Measurements from ENCODE around the gene DENND1A. TPM values are rescaled to one million over a fixed set of nuclear protein-coding genes. Genes with fewer than 3 reads are reported as not detected.

The DENND1A gene
- total and polyA plus RNA-seq, 12 donors: 7.3 to 36.7 (median 19.6) TPM

GRCh38 chr9:123622711-123623241 lies 307.1 kb downstream of the DENND1A start:
- peak in 1 of 7 donors; percentile 17 for DNase-seq
- intact Hi-C loops (cut with DNase I): no loop called here

GRCh38 chr9:123620239-123620638 lies 309.7 kb downstream of the DENND1A start:
- H3K27me3 ChIP-seq: no peaks in the 10 kb centered on the region
- intact Hi-C loops (cut with DNase I): no loop called here

More at GRCh38 chr9:123622711-123623241, 307.1 kb downstream of the DENND1A start:
- Histone ChIP-seq H3K27ac (no peak overlapping the region), H3K4me3 (no peak overlapping the region), H3K9me3 (replicated peaks in 1 of 3) (no peaks in the 10 kb centered on the region), H3K4me1 (replicated peaks in 1 of 2) (peaks cover 0 to 6% of the 10 kb centered on the region in 2 donors), H3K27me3 (no peaks in the 10 kb centered on the region), H3K36me3 (replicated peaks in 1 of 2) (no peaks in the 10 kb centered on the region)
- WGBS, 4 donors: 50 to 55% (median 53%) methylated on average over 2 of the region's 2 CpGs
- TF ChIP-seq CTCF (IDR thresholded peaks at IDR 0.05) (no peak), POLR2A (IDR thresholded peaks at IDR 0.05) (no peak)

GRCh38 chr9:123617952-123618678 lies 311.8 kb downstream of the DENND1A start:
- peaks cover 0 to 6% of the 10 kb centered on the region in 2 donors for H3K4me1 ChIP-seq (replicated peaks in 1 of 2)
- no peaks in the 10 kb centered on the region for H3K9me3 ChIP-seq (replicated peaks in 1 of 3)
- no peak for DNase-seq
- no peaks in the 10 kb centered on the region for H3K36me3 ChIP-seq (replicated peaks in 1 of 2)
- TF ChIP-seq POLR2A (IDR thresholded peaks at IDR 0.05) (no peak), CTCF (IDR thresholded peaks at IDR 0.05) (no peak)
- WGBS, 4 donors: 81 to 88% (median 83%) methylated on average over 11 of the region's 11 CpGs
- no peak overlapping the region for H3K27ac ChIP-seq
- intact Hi-C loops (cut with DNase I): no loop called here
- no peaks in the 10 kb centered on the region for H3K27me3 ChIP-seq
- H3K4me3 ChIP-seq: no peak overlapping the region

More at GRCh38 chr9:123620239-123620638, 309.7 kb downstream of the DENND1A start:
- TF ChIP-seq CTCF (IDR thresholded peaks at IDR 0.05): no peak
- TF ChIP-seq POLR2A (IDR thresholded peaks at IDR 0.05): no peak
- Histone ChIP-seq H3K27ac (no peak overlapping the region), H3K36me3 (replicated peaks in 1 of 2) (no peaks in the 10 kb centered on the region), H3K4me1 (replicated peaks in 1 of 2) (peaks cover 0 to 6% of the 10 kb centered on the region in 2 donors), H3K4me3 (no peak overlapping the region), H3K9me3 (replicated peaks in 1 of 3) (no peaks in the 10 kb centered on the region)
- no peak for DNase-seq

GRCh38 chr9:123617286-123617685 lies 312.6 kb downstream of the DENND1A start:
- Histone ChIP-seq H3K27me3 (no peaks in the 10 kb centered on the region), H3K27ac (no peak overlapping the region), H3K9me3 (replicated peaks in 1 of 3) (no peaks in the 10 kb centered on the region), H3K4me3 (no peak overlapping the region), H3K4me1 (replicated peaks in 1 of 2) (no peaks in the 10 kb centered on the region), H3K36me3 (replicated peaks in 1 of 2) (no peaks in the 10 kb centered on the region)
- no peak for TF ChIP-seq POLR2A (IDR thresholded peaks at IDR 0.05)
- TF ChIP-seq CTCF (IDR thresholded peaks at IDR 0.05): no peak
- WGBS, 4 donors: 96 to 98% (median 97%) methylated on average over 9 of the region's 9 CpGs
- intact Hi-C loops (cut with DNase I): no loop called here
- DNase-seq: no peak

All from adrenal gland (tissue), 12 donors.